ENCODE measurements around the gene ADM2. TPM values are rescaled to one million over a fixed set of nuclear protein-coding genes. Genes with fewer than 3 reads are reported as not detected.

ADM2 gene
- total and polyA plus RNA-seq, 2 of the 13 experiments (the other 11 are each of a cell fraction or from before 2014, with no cell fraction given) = 1.2 to 3.0 TPM

DNA sequence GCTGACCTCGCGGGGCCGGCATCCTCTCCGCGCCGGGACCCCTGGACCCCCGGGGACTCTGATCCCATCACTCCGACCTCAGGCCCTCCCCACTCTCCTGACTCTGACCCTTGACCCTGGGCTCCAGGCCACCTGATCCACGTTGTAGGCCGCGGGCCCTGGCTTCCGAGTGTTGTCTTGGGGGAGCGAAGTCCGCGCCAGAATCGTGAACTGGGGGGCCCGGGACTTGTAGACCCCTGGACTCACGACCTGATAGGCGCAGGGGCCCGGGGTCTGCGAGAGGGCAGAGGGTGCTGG is 49.2 kb downstream of the ADM2 start (continued):
- TF ChIP-seq, protein P1, sequence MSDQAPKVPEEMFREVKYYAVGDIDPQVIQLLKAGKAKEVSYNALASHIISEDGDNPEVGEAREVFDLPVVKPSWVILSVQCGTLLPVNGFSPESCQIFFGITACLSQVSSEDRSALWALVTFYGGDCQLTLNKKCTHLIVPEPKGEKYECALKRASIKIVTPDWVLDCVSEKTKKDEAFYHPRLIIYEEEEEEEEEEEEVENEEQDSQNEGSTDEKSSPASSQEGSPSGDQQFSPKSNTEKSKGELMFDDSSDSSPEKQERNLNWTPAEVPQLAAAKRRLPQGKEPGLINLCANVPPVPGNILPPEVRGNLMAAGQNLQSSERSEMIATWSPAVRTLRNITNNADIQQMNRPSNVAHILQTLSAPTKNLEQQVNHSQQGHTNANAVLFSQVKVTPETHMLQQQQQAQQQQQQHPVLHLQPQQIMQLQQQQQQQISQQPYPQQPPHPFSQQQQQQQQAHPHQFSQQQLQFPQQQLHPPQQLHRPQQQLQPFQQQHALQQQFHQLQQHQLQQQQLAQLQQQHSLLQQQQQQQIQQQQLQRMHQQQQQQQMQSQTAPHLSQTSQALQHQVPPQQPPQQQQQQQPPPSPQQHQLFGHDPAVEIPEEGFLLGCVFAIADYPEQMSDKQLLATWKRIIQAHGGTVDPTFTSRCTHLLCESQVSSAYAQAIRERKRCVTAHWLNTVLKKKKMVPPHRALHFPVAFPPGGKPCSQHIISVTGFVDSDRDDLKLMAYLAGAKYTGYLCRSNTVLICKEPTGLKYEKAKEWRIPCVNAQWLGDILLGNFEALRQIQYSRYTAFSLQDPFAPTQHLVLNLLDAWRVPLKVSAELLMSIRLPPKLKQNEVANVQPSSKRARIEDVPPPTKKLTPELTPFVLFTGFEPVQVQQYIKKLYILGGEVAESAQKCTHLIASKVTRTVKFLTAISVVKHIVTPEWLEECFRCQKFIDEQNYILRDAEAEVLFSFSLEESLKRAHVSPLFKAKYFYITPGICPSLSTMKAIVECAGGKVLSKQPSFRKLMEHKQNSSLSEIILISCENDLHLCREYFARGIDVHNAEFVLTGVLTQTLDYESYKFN (CRISPR knock-in tag; conservative IDR thresholded peaks at IDR 0.05) = peak; percentile 78
- TF ChIP-seq CENPT (CRISPR knock-in tag; IDR thresholded peaks at IDR 0.05; ENCODE audit: low read depth) = no peak
- TF ChIP-seq SRF (IDR thresholded peaks at IDR 0.05; ENCODE audit: low read depth, low read length) = no peak
- no peak for TF ChIP-seq HHEX (CRISPR knock-in tag; IDR thresholded peaks at IDR 0.05)
- no peak for TF ChIP-seq PHB2 (IDR thresholded peaks at IDR 0.05; ENCODE audit: partially characterized antibody)
- TF ChIP-seq GATA4 (IDR thresholded peaks at IDR 0.05; ENCODE audit: borderline replicate concordance, low read depth) = no peak
- no peak for TF ChIP-seq CEBPG (CRISPR knock-in tag; IDR thresholded peaks at IDR 0.05)
- TF ChIP-seq ZNF260 (CRISPR knock-in tag; IDR thresholded peaks at IDR 0.05; ENCODE audit: borderline replicate concordance, low read depth) = no peak
- TF ChIP-seq, protein P2, sequence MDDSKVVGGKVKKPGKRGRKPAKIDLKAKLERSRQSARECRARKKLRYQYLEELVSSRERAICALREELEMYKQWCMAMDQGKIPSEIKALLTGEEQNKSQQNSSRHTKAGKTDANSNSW (CRISPR knock-in tag; IDR thresholded peaks at IDR 0.05; ENCODE audit: borderline replicate concordance) = no peak
- TF ChIP-seq, protein P3, sequence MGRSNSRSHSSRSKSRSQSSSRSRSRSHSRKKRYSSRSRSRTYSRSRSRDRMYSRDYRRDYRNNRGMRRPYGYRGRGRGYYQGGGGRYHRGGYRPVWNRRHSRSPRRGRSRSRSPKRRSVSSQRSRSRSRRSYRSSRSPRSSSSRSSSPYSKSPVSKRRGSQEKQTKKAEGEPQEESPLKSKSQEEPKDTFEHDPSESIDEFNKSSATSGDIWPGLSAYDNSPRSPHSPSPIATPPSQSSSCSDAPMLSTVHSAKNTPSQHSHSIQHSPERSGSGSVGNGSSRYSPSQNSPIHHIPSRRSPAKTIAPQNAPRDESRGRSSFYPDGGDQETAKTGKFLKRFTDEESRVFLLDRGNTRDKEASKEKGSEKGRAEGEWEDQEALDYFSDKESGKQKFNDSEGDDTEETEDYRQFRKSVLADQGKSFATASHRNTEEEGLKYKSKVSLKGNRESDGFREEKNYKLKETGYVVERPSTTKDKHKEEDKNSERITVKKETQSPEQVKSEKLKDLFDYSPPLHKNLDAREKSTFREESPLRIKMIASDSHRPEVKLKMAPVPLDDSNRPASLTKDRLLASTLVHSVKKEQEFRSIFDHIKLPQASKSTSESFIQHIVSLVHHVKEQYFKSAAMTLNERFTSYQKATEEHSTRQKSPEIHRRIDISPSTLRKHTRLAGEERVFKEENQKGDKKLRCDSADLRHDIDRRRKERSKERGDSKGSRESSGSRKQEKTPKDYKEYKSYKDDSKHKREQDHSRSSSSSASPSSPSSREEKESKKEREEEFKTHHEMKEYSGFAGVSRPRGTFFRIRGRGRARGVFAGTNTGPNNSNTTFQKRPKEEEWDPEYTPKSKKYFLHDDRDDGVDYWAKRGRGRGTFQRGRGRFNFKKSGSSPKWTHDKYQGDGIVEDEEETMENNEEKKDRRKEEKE (IDR thresholded peaks at IDR 0.05) = no peak
- no peak for TF ChIP-seq HOXA9 (CRISPR knock-in tag; IDR thresholded peaks at IDR 0.05; ENCODE audit: borderline replicate concordance)
- TF ChIP-seq NR2F2 (IDR thresholded peaks at IDR 0.05; ENCODE audit: borderline replicate concordance, low read depth) = peak; percentile 15; the same call in 1 of the 2 replicates
- TF ChIP-seq ZNF263 (CRISPR knock-in tag; IDR thresholded peaks at IDR 0.05) = no peak; the same call in 1 of the 2 replicates
- no peak; the same call in 1 of the 2 replicates for TF ChIP-seq FOXC1 (CRISPR knock-in tag; IDR thresholded peaks at IDR 0.05; ENCODE audit: borderline replicate concordance)
- TF ChIP-seq, protein P4, sequence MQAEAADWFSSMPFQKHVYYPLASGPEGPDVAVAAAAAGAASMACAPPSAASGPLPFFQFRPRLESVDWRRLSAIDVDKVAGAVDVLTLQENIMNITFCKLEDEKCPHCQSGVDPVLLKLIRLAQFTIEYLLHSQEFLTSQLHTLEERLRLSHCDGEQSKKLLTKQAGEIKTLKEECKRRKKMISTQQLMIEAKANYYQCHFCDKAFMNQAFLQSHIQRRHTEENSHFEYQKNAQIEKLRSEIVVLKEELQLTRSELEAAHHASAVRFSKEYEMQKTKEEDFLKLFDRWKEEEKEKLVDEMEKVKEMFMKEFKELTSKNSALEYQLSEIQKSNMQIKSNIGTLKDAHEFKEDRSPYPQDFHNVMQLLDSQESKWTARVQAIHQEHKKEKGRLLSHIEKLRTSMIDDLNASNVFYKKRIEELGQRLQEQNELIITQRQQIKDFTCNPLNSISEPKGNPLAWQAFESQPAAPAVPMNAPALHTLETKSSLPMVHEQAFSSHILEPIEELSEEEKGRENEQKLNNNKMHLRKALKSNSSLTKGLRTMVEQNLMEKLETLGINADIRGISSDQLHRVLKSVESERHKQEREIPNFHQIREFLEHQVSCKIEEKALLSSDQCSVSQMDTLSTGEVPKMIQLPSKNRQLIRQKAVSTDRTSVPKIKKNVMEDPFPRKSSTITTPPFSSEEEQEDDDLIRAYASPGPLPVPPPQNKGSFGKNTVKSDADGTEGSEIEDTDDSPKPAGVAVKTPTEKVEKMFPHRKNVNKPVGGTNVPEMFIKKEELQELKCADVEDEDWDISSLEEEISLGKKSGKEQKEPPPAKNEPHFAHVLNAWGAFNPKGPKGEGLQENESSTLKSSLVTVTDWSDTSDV (CRISPR knock-in tag; IDR thresholded peaks at IDR 0.05) = no peak
- TF ChIP-seq, protein P5, sequence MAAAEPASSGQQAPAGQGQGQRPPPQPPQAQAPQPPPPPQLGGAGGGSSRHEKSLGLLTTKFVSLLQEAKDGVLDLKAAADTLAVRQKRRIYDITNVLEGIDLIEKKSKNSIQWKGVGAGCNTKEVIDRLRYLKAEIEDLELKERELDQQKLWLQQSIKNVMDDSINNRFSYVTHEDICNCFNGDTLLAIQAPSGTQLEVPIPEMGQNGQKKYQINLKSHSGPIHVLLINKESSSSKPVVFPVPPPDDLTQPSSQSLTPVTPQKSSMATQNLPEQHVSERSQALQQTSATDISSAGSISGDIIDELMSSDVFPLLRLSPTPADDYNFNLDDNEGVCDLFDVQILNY (CRISPR knock-in tag; conservative IDR thresholded peaks at IDR 0.05) = no peak
- 0 out of 2 replicates have a peak, but pooled peaks have one; percentile 1 for TF ChIP-seq MED1 (CRISPR knock-in tag; IDR thresholded peaks at IDR 0.05)
- TF ChIP-seq, protein P6, sequence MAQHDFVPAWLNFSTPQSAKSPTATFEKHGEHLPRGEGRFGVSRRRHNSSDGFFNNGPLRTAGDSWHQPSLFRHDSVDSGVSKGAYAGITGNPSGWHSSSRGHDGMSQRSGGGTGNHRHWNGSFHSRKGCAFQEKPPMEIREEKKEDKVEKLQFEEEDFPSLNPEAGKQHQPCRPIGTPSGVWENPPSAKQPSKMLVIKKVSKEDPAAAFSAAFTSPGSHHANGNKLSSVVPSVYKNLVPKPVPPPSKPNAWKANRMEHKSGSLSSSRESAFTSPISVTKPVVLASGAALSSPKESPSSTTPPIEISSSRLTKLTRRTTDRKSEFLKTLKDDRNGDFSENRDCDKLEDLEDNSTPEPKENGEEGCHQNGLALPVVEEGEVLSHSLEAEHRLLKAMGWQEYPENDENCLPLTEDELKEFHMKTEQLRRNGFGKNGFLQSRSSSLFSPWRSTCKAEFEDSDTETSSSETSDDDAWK (CRISPR knock-in tag; IDR thresholded peaks at IDR 0.05) = no peak

Data from HepG2 (cell line).